Kidney tubule cell (primary cell): Measurements from ENCODE around the gene ISCU.
A peak's percentile ranks its signal among the peaks of the same experiment; 100 is the strongest.
"Not testable (repeated sequence)": the region's sequence is repeated elsewhere in the genome, so short reads cannot be mapped to it uniquely, and the experiment has no call there.

Experiments used
- DNase-seq: peaks from one replicate; pipeline ENCODE4 v3.0.0-alpha.2; 2018; ENCODE audit warnings: low spot score

Gene ISCU

GRCh38 chr12:108589028-108589839 lies 26.8 kb downstream of the ISCU start:
- peak; percentile 3 for DNase-seq

GRCh38 chr12:108589840-108590229 lies 27.4 kb downstream of the ISCU start:
- no peak for DNase-seq

GRCh38 chr12:108590463-108590862 lies 28.1 kb downstream of the ISCU start:
- DNase-seq: not testable (repeated sequence)

- no peak for DNase-seq
Observed at GRCh38 chr12:108591267-108591980, 29.0 kb downstream of the ISCU start.

- DNase-seq: no peak
Observed at GRCh38 chr12:108592033-108592909, 29.9 kb downstream of the ISCU start.

- no peak for DNase-seq
Observed at GRCh38 chr12:108594323-108594903, 32.0 kb downstream of the ISCU start.

GRCh38 chr12:108594960-108595710 lies 32.7 kb downstream of the ISCU start:
- no peak for DNase-seq

GRCh38 chr12:108595711-108596647 lies 33.6 kb downstream of the ISCU start:
- DNase-seq: no peak

GRCh38 chr12:108596854-108597558 lies 34.6 kb downstream of the ISCU start:
- no peak for DNase-seq

GRCh38 chr12:108597559-108598471 lies 35.4 kb downstream of the ISCU start, which contains the start of gene TMEM119:
Gene TMEM119 (minus strand): TSS chr12:108598084. CDS start chr12:108592383, 5,701 bp downstream.
- DNase-seq: no peak

- no peak for DNase-seq
Observed at GRCh38 chr12:108598553-108599250, 36.3 kb downstream of the ISCU start.

GRCh38 chr12:108599541-108599940 lies 37.1 kb downstream of the ISCU start:
- DNase-seq: no peak

- no peak for DNase-seq
Observed at GRCh38 chr12:108599948-108600701, 37.7 kb downstream of the ISCU start.

GRCh38 chr12:108600702-108601007 lies 38.3 kb downstream of the ISCU start:
- DNase-seq: no peak

GRCh38 chr12:108602209-108602705 lies 39.9 kb downstream of the ISCU start:
- no peak for DNase-seq

- no peak for DNase-seq
Observed at GRCh38 chr12:108602976-108603704, 40.7 kb downstream of the ISCU start.
